Large intestine (tissue), 3 donors: ENCODE measurements around the gene MAML3. TPM values are rescaled to one million over a fixed set of nuclear protein-coding genes. Genes with fewer than 3 reads are reported as not detected.

ENCODE experiments used
- DNase-seq, 2 donors: peaks; one replicate each; pipeline versions ENCODE4 v3.0.0 to v3.0.0-alpha.2; 2013
- H3K27ac ChIP-seq: one replicate; pipeline ENCODE4 v1.5.1; 2013; ENCODE audit warnings: low read length
- H3K27me3 ChIP-seq: 2 replicates; pipeline ENCODE4 v1.6.1; 2013; ENCODE audit warnings: low read length; ENCODE audit not compliant: control insufficient read depth, insufficient read depth
- H3K36me3 ChIP-seq: 2 replicates; pipeline ENCODE4 v1.6.1; 2013; ENCODE audit warnings: low read length; ENCODE audit not compliant: control insufficient read depth, insufficient read depth
- H3K4me1 ChIP-seq: one replicate; pipeline ENCODE4 v1.6.1; 2013; ENCODE audit warnings: low read length; ENCODE audit not compliant: control insufficient read depth, insufficient read depth
- H3K4me3 ChIP-seq: one replicate; pipeline ENCODE4 v1.5.1; 2013; ENCODE audit warnings: low read length
- H3K9me3 ChIP-seq: one replicate; pipeline ENCODE4 v1.6.1; 2013; ENCODE audit warnings: mild to moderate bottlenecking, low read depth, low read length, moderate library complexity; ENCODE audit not compliant: control insufficient read depth
- WGBS: methylation state at CpG from one replicate; pipeline ENCODE4 v1.1.5; 2013; ENCODE audit warnings: low lambda C conversion rate; ENCODE audit not compliant: insufficient coverage; 5-methylcytosine and 5-hydroxymethylcytosine counted together
- polyA plus RNA-seq: library from polyadenylated mRNA; unstranded; fragments of 120-200 nt; gene quantifications from one replicate; pipeline ENCODE4 v1.2.1, GENCODE V29; 2013

Gene MAML3
- polyA plus RNA-seq, 1 donor = 10.6 TPM

DNA sequence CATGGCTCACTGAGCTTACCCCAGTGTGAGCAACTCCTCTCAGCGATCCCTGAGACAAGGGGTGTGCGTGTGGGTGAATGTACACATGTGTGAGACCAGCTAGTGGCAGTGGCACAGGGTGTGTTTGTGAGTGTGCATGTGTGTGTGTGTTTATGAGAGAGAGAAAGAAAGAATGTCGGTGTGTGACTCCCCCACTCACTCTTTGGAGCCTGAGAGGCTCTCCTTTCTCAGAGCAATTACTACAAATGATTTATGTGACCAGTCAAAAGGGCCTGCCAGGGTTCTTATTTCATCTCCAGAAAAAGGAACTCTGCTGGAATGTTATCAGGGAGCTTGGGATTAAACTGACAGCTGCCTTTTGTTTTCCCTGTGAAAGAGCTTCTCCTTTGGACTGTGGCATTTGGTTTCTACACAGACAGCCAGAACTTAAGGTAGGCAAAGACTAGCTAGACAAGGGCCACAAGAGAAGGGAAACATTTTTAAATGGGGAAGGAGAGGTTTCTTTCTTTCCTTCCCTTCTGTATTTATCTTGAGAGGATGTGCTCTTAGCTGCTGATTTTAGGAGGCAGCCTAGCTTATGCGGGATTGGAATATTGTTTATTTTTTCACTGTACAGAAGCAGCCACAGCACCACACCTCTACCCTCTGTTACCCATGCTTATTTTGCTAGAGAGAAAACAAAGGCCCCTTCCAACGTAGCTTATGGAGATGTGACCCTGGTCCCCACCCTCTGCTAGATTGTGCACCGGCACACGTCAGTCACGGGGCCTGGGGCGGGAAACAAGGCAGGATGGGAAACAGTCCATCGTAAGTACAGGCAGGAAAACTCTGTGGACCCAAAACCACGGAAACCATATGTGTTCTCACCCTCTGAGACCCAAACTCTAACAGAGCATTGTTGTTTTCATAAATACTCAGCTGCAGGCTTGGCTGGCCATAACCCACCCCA lies 344.9 kb downstream of the MAML3 start:
- DNase-seq = peak in 1 of 2 donors; percentile 43
- H3K27ac ChIP-seq = peak overlapping the region; percentile 2
- H3K4me3 ChIP-seq = no peak overlapping the region
- H3K27me3 ChIP-seq = no peaks in the 10 kb centered on the region
- H3K9me3 ChIP-seq = peaks cover 4% of the 10 kb centered on the region
- no CpG with 5 or more reads among the region's 11 CpGs for WGBS
- no peaks in the 10 kb centered on the region for H3K36me3 ChIP-seq
- H3K4me1 ChIP-seq = peaks cover 9% of the 10 kb centered on the region

- Histone ChIP-seq H3K4me1 (peaks cover 9% of the 10 kb centered on the region), H3K27me3 (no peaks in the 10 kb centered on the region), H3K36me3 (no peaks in the 10 kb centered on the region), H3K9me3 (peaks cover 4% of the 10 kb centered on the region), H3K27ac (peak overlapping the region; percentile 2), H3K4me3 (no peak overlapping the region)
- peak in 1 of 2 donors; percentile 22 for DNase-seq
- no CpG with 5 or more reads among the region's 4 CpGs for WGBS
Measured at GRCh38 chr4:139808381-139808807, 345.6 kb downstream of the MAML3 start.

DNA sequence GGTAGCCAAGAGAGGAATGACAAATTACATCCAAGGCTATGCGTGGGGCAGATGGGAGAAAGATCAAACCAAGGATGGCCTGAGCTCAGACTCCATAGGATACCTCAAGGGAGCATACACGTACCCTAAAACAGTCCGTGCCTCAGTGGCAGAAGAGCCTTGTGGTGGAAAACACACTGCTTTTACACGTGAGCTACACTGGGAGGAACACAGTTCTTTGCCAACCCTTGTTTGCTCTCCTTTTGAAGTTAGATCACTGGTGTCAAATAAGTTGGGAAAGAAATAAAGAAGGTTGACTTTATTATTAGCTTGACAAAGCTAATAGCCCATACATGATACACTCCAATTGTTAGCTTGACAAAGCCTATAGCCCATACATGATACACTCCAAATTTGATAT lies 346.5 kb downstream of the MAML3 start:
- Histone ChIP-seq H3K36me3 (no peaks in the 10 kb centered on the region), H3K4me3 (no peak overlapping the region), H3K9me3 (peaks cover 4% of the 10 kb centered on the region), H3K27me3 (no peaks in the 10 kb centered on the region), H3K4me1 (peaks cover 9% of the 10 kb centered on the region), H3K27ac (no peak overlapping the region)
- 100% methylated on average over 1 of the region's 4 CpGs for WGBS
- no peak for DNase-seq

- DNase-seq = no peak
- H3K36me3 ChIP-seq = no peaks in the 10 kb centered on the region
- H3K4me3 ChIP-seq = no peak overlapping the region
- no peak overlapping the region for H3K27ac ChIP-seq
- H3K4me1 ChIP-seq = peaks cover 9% of the 10 kb centered on the region
- H3K27me3 ChIP-seq = no peaks in the 10 kb centered on the region
- H3K9me3 ChIP-seq = peaks cover 4% of the 10 kb centered on the region
- WGBS = 89% methylated on average over 3 of the region's 4 CpGs
Measured at GRCh38 chr4:139806929-139807328, 347.1 kb downstream of the MAML3 start.

- no peaks in the 10 kb centered on the region for H3K27me3 ChIP-seq
- H3K4me1 ChIP-seq = peaks cover 7% of the 10 kb centered on the region
- no CpG with 5 or more reads among the region's 2 CpGs for WGBS
- no peaks in the 10 kb centered on the region for H3K36me3 ChIP-seq
- H3K9me3 ChIP-seq = no peaks in the 10 kb centered on the region
- no peak overlapping the region for H3K27ac ChIP-seq
- H3K4me3 ChIP-seq = no peak overlapping the region
- DNase-seq = no peak
Measured at GRCh38 chr4:139802931-139803330, 351.1 kb downstream of the MAML3 start.

DNA sequence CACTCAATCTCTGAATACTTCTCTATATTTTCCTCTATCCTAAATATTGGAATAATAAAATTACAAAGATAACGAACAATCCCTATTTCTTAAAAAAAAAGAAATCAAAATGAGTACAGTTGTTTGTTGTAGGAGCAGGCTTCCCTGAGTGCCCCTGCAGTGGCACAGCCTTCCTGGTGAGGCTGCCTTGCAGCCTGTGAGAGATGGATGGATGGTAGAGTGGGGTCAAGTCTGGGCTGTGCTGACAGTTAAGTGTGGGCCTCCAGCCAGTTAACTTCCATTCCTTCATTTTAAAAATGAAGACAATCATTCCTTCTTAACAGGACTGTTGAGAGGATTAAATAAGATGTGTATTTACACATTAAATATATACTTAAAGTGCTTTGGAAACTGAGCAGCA lies 351.5 kb downstream of the MAML3 start:
- H3K27me3 ChIP-seq = no peaks in the 10 kb centered on the region
- peaks cover 7% of the 10 kb centered on the region for H3K4me1 ChIP-seq
- H3K27ac ChIP-seq = no peak overlapping the region
- no peak for DNase-seq
- WGBS = 89% methylated on average over 1 of the region's 1 CpG
- H3K9me3 ChIP-seq = no peaks in the 10 kb centered on the region
- H3K36me3 ChIP-seq = no peaks in the 10 kb centered on the region
- no peak overlapping the region for H3K4me3 ChIP-seq

DNA sequence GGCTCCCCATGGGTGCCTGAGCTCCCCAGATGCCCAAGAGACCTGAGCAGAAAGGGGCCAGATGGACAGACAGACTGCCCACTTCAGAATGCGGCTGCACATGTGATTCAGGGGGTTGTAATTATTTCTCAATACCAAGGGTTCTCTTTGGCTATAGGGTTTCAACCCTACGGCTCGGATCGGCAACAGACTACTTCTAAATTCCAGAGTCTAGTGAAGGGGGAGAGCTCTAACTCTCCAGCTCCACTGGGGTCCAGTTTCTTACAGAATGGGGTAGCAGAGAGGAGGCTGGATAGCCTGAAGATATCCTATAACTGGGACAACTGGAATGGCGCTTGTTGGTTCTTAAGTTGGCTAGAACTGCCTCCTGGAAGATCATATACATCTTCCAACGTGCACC lies 352.1 kb downstream of the MAML3 start:
- H3K9me3 ChIP-seq = no peaks in the 10 kb centered on the region
- DNase-seq = no peak
- H3K27ac ChIP-seq = no peak overlapping the region
- H3K4me3 ChIP-seq = no peak overlapping the region
- no peaks in the 10 kb centered on the region for H3K27me3 ChIP-seq
- peaks cover 7% of the 10 kb centered on the region for H3K4me1 ChIP-seq
- WGBS = 100% methylated on average over 1 of the region's 6 CpGs
- H3K36me3 ChIP-seq = no peaks in the 10 kb centered on the region

DNA sequence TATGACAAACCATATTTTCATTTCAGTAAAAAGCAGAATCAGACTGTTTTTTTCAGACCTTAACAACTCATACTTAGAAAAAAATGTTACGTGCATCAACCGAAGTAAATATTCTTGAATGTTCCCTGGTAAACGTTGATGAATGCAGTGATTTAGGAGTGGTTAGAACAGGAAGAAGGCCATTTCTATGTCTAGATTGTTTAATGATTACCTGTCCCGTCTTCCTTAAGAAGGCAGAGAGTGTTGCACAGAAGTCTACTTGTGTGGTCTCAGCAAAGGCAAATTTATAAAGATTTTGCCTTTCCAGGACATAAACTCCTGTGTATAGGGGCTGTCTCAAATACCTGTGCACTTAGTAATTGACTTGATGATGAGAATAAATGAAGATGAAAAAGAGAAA lies 353.9 kb downstream of the MAML3 start:
- Histone ChIP-seq H3K4me1 (peaks cover 7% of the 10 kb centered on the region), H3K4me3 (no peak overlapping the region), H3K36me3 (no peaks in the 10 kb centered on the region), H3K9me3 (no peaks in the 10 kb centered on the region), H3K27ac (no peak overlapping the region), H3K27me3 (no peaks in the 10 kb centered on the region)
- DNase-seq = no peak
- WGBS = 31% methylated on average over 4 of the region's 4 CpGs

DNA sequence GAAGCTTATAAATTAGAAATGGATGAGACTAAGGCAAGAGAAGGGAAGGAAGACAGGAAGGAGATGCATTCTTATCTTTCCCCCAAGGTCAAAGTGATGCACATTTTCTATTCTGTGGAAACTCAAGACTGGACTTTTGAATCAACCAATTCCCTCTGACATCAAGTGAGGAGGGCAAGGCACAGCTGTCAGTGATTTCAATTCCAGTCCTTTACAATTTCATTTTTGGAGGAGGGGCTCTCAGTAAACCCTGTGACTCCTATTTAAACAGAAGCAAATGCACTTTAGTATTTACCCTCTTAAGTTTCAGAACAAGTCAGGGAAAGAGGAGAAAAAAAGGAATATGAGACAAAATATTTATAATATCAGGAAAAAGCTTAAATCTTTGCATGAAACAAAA lies 354.4 kb downstream of the MAML3 start:
- Histone ChIP-seq H3K4me1 (peaks cover 7% of the 10 kb centered on the region), H3K4me3 (no peak overlapping the region), H3K36me3 (no peaks in the 10 kb centered on the region), H3K27ac (no peak overlapping the region), H3K27me3 (no peaks in the 10 kb centered on the region), H3K9me3 (no peaks in the 10 kb centered on the region)
- no peak for DNase-seq

- H3K4me3 ChIP-seq = no peak overlapping the region
- no peaks in the 10 kb centered on the region for H3K27me3 ChIP-seq
- no peak overlapping the region for H3K27ac ChIP-seq
Measured at GRCh38 chr4:139798456-139798855, 355.5 kb downstream of the MAML3 start.

DNA sequence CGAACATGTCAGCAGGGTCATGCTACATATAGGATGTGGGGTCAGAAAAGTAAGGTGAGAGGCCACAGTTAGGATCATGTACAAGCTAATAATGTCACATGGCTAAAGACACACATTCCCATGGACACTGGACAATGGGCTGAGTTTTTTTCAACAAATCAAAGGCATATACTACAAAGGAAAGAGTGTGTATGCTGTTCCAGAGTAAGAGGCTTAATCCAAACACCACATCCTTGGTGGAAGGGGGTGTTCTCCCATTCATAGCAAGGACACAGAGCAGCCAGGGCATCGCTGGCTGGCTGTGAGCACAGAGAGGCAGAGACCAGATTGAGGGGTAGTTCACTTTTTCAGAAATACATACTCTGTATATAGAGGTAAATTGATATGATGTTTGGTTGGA lies 356.7 kb downstream of the MAML3 start:
- H3K9me3 ChIP-seq = no peaks in the 10 kb centered on the region
- WGBS = no CpG with 5 or more reads among the region's 2 CpGs
- peaks cover 7% of the 10 kb centered on the region for H3K4me1 ChIP-seq
- no peak for DNase-seq
- H3K27ac ChIP-seq = no peak overlapping the region
- no peaks in the 10 kb centered on the region for H3K27me3 ChIP-seq
- no peaks in the 10 kb centered on the region for H3K36me3 ChIP-seq
- H3K4me3 ChIP-seq = no peak overlapping the region

More at GRCh38 chr4:139798456-139798855, 355.5 kb downstream of the MAML3 start:
- Histone ChIP-seq H3K9me3 (no peaks in the 10 kb centered on the region), H3K4me1 (peaks cover 7% of the 10 kb centered on the region), H3K36me3 (no peaks in the 10 kb centered on the region)
- DNase-seq = no peak
